ENCODE results near the gene FBF1. TPM values are rescaled to one million over a fixed set of nuclear protein-coding genes. Genes with fewer than 3 reads are reported as not detected.

FBF1 gene
- polyA plus RNA-seq, 4 donors, result 5.5 to 16.9 (median 10.8) TPM

DNA sequence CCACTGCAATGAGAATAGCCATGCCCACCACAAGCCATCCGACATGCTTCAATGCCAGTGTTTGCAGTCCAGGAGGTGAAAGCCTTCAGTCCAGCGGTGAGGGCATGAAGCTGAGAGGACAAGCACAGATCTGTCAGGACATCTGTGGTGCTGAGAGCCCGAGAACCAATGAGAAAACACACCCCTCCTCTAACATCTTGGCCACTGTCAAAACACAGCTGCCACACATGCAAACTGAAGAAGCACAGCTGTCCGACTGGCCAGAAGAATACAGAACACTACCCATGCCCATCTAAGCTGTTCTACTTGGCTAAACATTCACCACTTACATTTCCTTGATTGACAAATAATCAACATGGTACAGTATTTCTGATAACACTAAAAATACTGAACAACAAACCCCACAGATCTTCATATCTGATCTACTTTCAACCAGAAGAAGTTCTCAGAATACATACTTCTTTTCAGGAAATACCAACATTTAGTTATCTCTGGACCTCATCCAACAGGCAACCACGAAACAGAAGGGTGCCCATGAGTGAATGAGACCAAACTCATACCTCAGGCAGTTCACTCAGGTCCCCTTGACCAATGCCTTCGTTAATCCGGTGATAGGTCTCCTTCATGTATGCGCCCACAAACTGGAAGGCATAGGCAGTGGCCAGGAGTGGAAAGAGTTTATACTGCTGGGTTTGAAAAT is 10.2 kb upstream of the FBF1 start:
- no peak for DNase-seq (ENCODE audit: low read depth in 4 of 4, low spot score in 2 of 4)

DNA sequence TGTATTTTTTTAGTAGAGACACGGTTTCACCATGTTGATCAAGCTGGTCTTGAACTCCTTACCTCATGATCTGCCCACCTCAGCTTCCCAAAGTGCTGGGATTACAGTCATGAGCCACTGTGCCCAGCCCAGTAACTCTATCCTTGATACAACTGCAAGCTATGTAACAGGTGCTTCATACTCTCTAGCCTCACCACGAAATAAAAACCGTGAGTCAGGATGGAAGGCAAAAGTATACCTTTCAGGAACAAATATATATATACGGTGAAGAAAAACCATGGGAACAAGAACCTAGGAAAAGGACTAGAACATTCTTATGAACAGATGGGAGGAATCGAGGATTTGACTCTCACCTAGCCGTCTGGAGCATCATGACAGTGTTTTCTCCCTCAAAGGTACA is 9.6 kb upstream of the FBF1 start:
- DNase-seq (ENCODE audit: low read depth in 4 of 4, low spot score in 2 of 4), result no peak

DNA sequence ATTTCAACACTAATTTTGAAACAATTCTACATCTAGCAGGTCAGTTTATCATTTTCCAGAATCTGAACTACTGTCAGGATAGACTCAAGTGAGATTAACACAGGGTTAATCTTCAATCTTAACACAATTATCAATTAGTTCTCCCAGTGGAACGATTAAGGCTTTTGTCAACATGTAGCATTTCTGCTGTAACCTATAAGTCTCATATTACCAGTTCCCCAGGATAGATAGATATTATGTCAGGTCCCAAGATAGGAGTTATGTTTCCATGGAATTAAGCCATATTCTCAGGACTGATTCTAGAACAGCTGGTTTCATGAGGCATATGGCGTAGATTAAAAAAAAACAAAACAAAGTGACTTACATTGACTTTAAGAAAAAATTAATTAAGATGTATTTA is 4.4 kb upstream of the FBF1 start:
- DNase-seq (ENCODE audit: low read depth in 4 of 4, low spot score in 2 of 4), result no peak

DNA sequence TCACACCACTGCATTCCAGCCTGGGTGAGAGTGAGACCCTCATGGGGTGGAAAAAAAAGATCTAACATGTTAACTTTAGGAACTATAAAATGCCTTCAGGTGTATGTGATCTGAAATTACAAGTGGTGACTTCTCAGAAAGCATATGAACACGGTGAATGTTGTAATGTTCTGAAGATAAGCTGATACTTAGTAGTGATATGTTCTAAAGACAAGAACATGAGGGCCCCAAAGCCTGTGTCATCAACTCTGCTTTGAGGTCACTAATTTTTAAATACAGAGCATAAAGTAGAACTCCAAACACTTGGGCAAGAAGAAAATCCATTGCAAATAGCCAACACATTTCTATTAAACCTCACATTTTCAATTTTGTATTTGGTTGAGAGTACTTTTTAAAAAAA is 2.6 kb upstream of the FBF1 start:
- DNase-seq (ENCODE audit: low read depth in 4 of 4, low spot score in 2 of 4), result no peak

DNA sequence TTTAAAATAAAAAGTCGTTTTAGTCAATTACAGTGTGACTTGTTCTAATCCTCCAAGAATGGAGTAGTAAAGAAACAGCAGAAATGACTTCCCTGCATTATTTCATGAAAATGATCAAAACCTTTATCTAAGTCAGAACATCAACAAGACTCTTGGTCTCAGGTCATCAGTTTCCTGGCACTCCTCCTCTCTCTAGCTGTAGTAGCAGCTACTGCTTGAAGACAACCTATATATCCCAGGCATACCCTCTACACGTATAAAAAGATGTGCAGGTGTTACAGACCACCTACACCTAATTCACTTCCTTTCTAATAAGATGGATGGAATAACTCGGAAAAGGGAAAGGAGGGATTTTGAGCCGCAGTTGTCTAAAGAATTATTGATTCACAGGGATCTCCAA is 1.6 kb upstream of the FBF1 start:
- no peak for DNase-seq (ENCODE audit: low read depth in 4 of 4, low spot score in 2 of 4)

DNA sequence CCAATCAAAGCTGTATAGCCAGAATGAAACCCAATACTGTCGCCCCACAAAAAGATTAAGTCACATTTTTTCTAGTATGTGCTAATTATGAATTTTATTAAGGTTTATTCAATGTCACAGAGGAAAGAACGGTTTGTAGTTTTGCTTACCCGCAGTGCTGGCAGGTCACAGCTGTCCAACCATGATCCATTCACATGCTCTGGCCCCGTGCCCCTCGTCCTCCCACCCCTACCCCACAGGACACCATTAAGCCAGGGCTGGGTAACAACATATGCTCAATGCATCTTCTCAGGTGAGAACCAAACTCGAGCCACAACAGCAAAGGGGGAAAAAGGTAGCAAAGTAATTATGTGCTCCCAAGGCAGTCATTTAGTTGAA is 589 bp upstream of the FBF1 start:
- DNase-seq (ENCODE audit: low read depth in 4 of 4, low spot score in 2 of 4), result no peak

DNA sequence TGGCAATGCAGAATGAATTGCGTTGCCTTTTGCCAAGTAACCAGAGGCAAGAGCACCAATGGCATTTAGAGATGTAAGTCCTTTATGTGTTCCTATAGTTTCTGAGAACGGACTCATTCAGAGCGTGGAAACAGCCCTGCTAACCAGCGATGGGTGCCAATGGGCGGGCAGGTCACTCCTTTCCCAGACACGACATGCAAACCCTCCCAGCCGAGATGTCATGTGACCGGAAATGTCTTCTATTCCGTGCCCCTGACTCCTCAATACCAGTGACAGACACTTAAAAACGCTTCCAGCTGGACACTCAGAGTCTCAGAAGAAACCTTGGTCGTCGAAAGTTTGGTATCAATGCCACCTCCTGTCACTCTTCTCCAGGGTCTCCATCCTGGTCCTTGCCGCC is 3.2 kb downstream of the FBF1 start:
- DNase-seq (ENCODE audit: low read depth in 4 of 4, low spot score in 2 of 4), result no peak

DNA sequence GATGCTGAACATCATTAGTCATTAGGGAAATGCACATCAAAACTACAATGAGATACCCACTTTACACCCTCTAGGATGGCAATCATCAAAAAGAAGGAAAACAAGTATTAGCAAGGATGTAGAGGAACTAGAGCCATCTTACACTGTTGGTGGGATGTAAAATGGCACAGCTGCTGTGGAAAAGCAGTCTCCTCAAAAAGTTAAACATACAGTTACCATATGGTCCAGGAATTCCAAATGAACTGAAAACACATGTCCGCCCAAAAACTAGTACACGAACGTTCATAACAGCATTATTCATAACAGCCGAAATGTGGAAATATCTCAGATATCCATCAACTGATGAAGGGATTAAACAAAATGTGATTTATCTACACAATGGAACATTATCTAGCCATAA is 7.0 kb downstream of the FBF1 start:
- DNase-seq (ENCODE audit: low read depth in 4 of 4, low spot score in 2 of 4), result no peak

DNA sequence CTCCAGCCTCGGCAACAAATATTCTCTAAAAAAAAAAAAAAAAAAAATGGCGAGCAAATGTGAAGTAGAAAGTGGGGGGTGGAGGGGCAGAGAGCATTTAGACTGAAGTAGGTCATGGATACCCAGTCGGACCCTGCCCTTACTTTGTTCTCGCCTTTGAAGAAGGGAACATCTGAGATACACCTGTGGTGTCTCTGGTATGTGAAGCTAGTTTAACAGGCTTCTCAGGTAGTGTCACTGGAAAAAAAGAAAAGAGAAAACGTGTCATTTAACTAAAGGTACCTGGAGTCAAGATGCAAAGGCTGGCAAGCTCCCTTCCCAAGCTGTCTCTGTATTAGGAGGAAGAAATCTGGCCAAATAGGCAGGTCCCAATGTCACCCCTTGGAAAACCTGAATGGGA is 8.0 kb downstream of the FBF1 start:
- no peak for DNase-seq (ENCODE audit: low read depth in 4 of 4, low spot score in 2 of 4)

DNA sequence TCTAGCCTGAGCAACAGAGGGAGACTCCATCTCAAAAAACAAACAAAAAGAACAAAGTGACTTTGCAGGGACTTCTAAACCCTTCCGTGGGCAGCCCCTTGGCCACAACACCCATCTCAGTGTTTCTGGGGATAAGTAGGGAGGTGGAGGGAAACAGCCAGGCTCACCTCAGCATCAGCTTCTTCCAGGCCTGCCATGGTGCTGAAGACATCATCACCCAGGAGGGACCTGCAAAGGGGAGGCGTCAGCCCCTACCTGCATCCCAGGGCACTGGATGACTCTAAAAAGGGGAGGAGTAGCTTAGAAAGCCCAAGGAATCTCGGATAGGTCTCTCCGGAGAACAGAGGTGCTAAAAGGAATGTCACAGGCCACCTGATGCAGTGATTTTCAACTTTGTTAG is 9.8 kb downstream of the FBF1 start:
- DNase-seq (ENCODE audit: low read depth in 4 of 4, low spot score in 2 of 4), result no peak

DNA sequence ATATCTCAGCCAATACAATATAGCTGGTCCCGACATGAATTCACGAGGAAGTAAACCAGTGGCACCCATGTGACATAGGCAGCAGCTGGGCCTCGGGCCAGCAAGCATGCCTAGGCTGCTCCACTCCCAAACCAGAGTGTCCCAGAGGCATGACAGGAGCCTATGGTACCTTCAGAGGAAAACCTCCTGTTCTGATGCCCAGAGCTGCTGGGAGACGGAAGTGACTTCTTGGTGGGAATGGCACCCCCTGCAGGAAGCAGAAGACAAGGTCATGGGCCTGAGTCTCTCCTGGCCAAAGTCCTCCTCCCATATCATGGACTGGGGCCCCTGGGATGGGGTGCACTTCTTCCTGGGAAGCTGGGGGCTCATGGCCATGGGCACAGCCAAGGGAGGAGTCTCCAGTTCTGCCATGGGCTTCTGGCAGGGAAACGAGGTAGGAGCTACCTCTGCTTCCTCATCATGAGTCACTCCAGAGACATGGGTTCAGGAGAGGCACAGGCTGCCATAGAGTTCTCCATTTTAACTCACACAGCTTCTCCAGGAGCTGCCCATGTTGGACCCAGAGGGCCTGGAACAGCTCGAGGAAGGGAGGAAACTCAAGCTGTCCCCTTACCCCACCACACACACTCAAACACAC is 13.4 kb downstream of the FBF1 start:
- DNase-seq (ENCODE audit: low read depth in 4 of 4, low spot score in 2 of 4), result no peak

DNA sequence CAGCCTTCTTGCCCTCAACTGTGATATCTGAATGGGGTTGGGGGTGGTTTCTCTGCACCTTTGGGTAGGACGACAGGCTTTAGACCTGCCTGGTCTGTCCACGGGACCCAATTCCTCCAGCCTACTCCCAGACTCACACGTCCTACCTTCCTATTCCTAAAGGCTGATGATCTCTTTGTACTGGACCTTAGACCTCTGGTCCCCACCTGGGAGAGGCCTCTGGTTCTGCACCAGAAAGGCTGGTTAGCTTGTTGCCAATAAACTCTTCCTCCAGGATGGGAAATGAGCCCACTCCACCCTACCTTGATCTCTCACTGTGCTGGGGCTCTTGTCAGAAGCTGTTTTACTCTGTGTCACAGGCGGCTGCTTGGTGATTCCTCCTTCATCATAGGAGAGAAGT is 14.4 kb downstream of the FBF1 start:
- no peak for DNase-seq (ENCODE audit: low read depth in 4 of 4, low spot score in 2 of 4)

DNA sequence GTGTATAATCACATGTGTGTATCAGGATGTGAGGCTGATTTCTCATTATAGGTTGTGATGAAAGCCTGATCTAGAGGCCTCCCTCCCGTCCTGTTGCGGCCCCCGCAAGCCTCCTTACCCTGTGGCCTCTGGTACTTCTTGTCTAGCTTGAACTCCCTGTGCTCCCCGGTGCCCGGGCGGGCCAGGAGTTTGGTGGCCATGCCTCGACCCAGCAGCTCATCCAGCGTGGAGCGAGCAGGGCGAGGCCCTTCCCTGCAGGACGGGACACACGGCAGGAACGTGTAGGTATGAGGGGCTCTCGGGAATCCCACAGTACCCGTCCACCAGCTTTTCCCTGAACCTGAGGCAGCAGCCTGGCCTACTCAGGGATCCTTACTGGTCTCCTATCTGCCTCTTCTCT is 14.9 kb downstream of the FBF1 start:
- DNase-seq (ENCODE audit: low read depth in 4 of 4, low spot score in 2 of 4), result no peak

DNA sequence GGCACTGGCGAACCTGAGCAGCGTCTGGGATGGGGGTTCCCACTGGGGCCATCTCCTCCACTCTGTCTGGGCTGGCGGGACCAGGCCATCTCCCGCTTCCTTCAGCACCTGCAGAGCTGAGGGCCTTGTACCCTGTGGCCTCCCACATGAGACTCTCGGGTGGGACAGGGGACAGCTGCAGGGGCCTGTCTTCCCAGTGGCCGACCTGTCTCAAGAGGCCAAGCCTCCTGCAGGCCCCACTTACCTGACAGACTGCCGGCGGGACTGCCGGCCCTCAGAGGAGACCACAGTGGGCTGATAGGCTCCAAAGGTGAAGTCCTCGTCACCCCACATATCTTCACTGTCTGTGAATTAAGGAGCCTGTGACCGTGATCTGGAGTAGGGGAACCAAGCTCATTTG is 15.7 kb downstream of the FBF1 start:
- DNase-seq (ENCODE audit: low read depth in 4 of 4, low spot score in 2 of 4), result no peak

DNA sequence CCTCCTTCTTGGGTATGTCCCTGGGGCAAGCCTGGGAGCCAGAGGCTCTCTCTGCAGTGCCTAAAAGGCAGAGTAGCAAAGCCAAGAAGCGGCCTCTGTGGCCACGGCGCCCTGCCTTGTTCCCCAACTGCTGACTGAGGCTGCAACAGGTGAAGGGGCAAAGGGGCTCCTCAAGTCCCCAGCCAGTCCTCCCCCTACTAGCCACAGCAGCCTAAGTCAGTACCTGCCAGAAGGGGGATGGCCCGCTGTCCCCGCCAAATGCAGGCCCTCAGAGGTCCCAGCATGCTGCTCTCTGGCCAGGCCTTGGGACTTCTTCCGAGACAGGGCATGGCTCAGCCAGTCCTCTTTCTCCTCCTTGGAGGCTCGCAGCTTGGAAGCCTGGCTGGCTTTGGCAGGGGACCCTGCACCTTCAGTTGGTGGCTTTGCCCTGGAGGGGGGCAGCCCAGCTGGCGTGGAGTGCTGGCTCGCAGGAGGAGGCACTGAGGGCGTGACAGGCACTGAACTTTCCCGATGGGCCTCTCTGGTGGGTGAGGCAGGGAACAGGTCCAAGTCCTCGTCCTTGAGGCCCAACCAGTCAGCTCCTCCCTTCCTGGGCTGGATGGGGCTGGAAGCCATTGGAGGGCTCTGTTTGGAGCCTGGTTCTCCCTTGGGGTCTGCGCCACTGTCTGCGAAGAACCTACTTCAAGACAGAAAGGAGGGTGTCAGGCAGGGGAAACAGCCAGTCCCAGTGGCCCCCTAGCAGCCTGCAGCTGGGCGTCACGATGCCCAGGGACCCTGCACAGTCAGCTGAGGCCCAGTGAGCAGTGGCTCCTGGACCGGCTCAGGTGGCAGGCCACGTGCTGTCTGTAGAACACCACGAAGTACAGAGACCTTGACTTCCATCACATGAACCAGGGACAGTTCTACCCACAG is 17.6 kb downstream of the FBF1 start:
- DNase-seq (ENCODE audit: low read depth in 4 of 4, low spot score in 2 of 4), result no peak

DNA sequence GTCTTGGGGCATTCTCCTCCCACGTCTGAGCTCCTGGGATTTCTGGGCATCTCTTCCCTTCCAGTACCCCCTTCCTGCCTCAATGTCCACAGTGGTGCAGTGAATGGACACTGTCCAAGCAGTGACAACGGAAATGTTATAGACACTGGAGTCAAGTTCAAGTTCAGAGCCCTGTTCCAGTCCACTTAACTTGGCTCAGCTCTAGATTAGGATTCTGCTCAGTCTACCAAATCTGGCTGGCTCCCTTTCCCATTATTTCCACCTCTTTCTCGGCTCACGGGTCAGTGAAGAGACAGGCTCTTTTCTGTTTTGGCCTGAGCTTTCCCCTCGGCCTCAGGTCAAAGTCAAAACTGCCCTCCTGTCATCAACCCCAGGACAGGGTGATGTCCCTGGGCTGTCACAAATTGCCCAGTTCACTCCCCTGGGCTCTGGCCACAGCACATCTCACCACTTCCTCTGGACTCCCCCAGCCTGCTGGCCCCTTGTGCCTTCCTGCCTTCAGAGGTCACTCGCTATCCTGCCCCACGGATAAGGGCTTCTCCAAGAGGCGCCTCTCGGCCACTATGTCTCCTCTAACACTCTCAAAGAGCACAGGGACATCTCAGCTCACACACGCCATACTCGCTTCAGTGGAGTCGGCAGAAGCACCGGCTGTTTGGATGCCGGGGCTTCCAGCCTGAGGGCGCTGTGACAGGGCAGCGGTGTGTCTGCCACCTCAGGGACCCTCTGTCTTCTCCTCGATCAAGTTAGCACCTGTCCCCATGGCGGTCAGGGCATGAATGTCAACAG is 18.5 kb downstream of the FBF1 start:
- DNase-seq (ENCODE audit: low read depth in 4 of 4, low spot score in 2 of 4), result no peak

DNA sequence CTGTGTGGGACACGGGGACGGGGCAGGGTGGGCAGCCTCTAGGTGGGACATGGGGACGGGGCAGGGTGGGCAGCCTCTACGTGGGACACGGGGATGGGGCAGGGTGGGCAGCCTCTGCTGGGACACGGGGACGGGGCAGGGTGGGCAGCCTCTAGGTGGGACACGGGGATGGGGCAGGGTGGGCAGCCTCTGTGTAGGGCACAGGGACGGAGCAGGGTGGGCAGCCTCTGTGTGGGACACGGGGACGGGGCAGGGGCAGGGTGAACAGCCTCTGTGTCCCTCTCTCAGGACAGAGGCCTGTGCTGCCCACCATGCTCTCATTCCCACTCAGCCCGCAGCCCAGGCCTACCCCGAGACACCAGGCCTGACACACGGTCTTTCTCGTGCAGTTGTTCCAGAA is 19.2 kb downstream of the FBF1 start:
- no peak for DNase-seq (ENCODE audit: low read depth in 4 of 4, low spot score in 2 of 4)

DNA sequence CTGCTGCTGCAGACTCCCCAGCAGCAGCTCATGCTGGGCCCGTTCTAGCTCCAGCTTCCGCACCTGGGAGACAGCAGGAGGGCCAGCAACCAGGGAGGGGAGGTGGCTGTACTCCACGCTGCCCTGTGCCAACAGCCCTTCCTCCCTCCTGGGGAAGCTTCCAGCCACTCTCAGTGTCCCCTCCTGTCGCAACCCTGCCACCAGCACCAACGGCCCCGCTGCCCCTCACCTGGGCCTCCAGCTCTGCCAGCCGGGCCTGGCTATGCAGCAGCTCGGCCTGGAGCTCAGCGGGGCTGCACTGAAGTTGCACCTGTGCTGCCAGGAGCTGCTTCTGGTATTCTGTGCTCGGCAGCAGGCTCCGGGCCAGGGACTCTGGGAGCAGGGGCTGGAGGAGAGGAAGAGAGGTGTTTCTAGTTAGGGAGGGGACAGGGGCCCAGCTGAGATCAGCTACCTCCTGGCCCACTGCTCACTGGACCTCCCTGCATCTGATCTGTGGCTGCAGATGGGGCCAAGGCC is 20.7 kb downstream of the FBF1 start:
- DNase-seq (ENCODE audit: low read depth in 4 of 4, low spot score in 2 of 4), result no peak

DNA sequence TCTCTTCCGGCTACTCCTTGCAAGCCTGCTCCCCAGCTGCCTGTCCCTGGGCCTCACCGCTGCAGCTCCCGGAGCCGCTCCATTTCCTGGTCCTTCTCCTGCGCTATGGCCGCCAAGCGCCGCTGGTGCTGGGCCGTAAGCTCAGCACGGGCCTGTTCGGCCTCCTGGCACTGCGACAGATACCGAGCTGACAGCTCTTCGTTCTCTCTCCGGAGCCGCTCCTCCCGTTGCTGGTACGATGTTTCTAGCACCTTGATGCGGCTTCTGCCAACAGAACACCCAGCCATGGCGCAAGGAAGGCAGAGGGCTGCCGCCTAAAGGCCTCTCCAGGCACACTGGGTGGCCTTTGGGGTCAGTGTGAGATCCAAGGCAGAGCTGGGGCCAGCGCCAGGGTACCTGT is 21.2 kb downstream of the FBF1 start:
- no peak for DNase-seq (ENCODE audit: low read depth in 4 of 4, low spot score in 2 of 4)

DNA sequence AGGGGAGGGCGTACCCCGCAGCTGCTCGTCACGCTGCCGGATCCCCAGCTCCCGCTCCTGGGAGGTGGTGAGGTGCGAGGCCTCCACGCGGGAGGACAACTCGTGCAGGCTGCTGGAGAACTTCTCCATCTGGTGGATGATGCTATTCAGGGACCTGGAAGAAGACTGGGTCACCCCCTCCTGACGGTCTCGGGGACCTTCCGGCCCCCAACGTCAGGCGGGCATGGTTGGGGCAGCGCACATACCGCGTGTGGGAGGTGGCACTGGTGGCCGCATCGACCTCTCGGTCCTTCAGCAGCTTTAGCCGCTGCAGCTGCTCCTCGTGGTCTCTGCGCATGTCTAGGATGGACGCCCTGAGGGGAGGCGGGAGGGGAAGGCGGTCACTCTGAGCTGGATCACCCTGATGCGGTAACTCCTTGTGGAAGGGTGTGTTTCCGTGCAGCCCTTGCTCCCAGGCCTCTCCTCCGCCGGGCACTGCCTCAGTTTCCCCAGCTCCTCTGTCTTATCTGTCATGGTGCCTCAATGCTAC is 22.9 kb downstream of the FBF1 start:
- no peak for DNase-seq (ENCODE audit: low read depth in 4 of 4, low spot score in 2 of 4)

All from left renal cortex interstitium (tissue), 4 donors.